HG03558 (cell line): ENCODE results near the gene TSPAN5.
A peak's percentile ranks its signal among the peaks of the same experiment; 100 is the strongest.

Experiments
- ATAC-seq: cut with Tn5 transposase; IDR thresholded peaks from one replicate; pipeline ENCODE4 v1.9.1; 2021; ENCODE audit warnings: moderate number of reproducible peaks; ENCODE audit not compliant: unreplicated experiment; ENCODE audit errors: extremely low read depth

The TSPAN5 gene

DNA sequence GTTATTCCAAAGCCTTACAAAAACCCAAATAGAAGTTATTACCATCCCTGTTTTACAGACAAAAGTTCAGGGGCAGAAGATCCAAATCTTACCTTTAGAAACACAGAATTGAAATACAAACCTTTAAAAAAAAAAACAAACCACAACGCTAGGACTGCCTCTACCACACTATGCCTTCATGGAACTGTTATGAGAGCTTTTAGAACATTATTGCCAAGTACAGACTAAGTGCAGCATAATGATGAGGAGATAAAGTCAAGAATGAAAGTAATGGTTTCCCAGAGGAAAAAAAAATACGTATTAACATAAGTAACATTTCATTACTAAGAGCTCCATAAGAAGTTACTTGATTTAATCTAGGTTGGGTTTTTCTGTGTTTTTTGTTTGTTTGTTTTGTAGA lies 34.3 kb downstream of the TSPAN5 start:
- no peak for ATAC-seq

DNA sequence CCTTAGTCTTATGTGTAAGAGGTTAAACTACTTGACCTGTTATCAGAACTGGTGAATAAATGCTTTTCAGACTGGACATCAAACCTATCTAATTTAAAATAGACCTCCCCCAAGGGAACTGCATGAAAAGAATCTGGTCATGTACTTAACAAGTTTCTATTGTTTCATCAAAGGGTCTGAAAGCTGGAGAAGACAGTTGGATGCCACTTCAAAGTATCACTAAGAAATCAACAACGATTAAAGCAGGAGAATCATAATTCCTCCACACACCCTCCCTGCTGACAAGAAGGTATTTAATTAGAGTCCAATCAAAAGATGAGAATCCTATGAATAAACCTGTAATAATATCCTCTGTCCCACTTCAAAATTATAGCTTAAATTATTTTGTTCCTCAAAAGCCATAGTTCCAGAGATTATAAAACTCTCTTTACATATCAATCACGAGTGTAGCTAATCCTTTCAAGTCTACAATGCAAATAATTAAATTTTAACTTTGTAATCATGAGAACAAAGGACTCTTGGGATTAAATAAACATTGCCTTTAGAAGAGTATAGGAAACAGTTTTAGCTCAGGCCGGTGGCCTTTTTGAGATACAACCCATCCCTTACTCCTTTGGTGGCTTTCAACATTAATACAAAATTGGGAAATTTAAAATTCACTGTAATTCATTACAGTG lies 35.1 kb downstream of the TSPAN5 start:
- ATAC-seq, result no peak

DNA sequence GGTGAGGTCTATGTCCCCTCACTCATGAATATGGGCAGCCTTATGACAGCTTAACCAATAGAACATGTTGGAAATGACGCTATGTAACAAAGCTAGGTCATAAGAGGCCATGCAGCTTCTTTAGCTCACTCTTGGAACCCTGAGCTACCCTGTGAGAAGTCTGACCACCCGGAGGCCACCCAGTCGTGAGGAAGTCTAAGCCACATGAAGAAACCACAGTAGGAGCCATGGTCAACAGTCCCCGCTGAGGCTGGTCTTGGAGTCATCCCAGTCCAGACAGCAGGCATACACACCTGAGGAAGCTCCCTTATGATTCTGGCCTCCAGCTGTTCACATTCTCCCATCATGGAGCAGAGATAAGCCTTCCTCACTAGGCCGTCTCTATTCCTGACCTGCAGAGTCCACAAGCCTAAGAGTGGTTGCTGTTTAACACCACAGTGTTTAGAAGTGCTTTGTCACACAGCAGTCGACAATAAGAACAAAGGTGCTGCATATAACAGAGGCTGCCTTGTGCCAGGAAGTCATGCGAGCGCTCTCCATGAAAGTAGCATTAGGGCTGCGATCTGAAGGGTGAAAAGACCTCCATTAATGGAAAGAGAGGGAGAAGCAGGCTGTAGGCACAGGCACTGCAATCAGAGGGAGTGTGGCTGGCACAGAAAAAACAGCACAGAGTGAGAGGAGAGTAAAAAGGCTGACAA lies 38.2 kb downstream of the TSPAN5 start:
- no peak for ATAC-seq

DNA sequence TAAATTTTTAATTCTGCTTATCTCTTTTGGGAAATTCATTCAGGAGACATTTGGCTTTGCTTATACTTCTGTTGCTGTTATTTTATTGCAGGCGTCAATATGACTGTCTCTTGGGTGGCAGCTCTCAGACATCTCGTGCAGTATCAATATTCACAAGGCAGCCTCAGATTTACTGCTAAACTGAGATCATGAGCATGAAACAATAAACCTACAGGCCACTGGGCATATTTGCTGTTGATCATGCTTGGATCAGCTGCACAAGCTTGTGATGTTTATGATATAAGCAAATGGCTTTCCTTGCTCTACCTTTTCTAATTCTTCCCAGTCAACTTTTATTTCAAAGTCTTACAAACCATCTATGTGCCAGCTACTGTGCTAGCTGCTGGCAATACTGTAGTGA lies 39.2 kb downstream of the TSPAN5 start:
- ATAC-seq, result no peak

DNA sequence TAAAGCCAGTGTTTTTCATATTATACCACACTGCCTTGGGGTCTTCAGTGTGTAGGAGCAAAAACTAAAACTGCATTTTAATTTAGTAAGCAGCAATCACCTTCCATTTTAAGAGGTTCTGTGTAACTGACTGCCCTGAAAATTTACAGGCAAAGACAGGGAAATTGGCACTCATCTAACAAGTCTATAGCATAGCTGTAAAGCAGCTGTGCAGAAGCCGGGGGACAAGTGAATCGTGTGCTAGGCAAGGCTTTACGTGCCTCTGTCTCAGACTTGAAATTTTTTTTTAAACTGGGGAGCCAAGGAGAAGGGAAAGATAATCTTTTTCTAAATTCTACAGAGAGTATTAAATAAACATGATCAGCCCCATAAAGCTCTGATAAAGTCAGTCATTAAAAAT lies 39.7 kb downstream of the TSPAN5 start:
- no peak for ATAC-seq

DNA sequence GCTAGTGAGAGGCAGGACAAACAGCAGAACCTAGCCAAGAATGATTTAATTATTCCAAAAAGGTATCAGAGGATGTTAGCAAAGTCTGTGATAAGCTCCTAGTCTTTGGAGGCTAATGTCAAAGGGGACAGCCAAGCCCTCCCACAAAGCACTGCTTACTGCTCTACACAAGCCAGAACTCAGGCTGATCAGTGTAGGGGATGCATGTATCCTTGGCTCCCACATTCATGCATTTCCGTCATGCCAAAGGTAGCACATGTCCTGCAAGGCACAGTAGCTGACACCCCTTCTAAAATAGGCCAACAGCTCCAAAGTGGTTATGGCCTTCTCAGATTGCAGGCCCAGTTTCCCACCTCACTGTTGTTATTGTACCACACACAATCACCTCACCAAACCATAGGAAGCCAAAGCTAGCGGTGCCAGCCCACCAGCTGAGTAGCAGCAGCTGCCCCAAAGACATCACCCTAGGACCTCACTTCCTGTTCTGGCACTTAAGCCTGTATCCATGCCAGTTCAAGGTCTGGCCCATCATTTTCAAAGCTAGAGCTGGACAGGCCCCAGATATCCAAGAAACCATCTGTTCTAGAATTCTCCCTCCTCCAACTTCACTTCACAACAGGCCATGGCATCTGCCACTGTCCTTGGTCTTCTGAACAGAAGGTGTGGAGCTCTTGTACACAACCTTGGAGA lies 40.9 kb downstream of the TSPAN5 start:
- ATAC-seq, result no peak

DNA sequence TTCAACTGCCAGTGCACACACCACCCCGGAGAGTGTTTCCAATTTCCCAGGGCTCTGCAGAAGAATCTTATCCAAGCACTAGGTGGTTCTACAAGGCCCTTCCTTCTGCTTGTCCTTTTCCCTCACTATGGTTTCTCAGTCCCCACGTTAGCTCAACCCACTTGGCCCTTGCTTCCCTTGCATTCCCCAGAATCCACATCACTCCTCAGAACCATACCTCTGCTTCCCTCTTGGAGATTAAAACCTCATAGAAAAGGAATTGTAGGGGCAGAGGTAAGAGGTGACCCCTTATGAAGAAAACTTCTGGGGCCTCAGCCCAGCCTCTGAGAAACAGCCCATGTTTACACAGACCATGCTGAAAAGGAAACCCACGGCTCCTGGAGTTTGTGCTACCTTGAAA lies 42.4 kb downstream of the TSPAN5 start:
- no peak for ATAC-seq

DNA sequence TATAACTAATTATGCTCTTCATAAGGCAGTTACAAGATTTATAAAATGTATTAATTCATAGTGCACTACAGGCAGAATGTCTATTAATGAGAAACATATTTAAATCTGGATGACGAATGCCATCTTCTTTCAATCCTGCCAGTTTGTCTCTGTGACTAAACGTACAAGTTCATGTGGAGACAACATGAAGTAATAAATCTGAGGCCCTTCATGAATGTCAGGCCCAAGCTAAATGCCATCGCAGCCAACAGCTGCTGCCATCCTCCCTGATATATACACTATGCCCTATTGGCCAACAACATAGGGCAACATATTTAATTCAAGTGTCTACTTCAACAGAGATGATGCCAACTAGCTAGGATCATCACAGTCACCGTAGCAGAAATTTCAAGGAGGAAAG lies 43.7 kb downstream of the TSPAN5 start:
- ATAC-seq, result no peak

DNA sequence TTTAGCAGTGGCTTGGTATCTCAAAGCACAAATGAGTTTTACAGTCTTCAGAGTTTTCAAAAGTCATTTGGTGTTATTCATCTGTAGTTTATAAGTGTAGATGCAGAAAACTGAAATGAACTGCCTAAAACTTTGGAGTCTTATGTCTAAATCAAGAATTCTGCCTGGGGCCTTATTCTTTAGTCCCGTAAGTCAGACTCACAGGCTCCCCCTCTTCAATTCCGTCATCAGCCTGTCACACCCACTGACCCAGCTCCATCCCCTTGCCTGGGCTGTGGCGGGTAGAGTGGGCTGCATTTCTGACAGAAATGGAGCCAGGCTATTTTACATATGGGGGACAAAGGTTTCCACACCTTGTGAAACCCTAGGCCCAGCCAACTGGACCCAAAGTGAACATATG lies 44.3 kb downstream of the TSPAN5 start:
- ATAC-seq, result no peak

DNA sequence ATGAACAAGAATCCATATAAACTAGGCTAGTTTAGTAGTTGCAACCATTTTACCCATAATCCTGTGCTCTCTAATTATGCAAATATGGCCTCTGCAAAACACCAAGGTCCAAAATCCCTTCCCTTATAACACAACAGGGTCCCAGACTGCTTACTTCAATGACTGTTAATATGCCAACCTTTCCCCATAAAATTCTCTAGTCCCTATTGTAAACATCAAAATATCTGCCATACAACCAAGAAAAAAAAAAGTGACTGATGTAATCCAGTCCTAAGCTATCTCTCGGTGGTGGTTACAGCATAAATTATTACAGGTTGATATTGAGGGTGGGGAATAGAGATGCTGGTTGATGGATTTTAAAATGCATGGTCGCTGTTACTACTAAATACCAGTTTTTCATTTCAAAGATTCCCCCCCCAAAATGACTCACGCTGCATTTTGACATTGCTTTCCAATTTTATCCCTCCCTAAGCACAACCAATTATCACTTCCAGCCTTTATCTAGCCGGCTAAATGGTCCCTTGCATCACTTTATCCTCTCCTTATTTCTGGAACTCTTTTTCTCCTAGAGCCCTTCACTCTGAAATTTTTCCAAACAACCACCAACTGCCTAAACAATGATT lies 44.8 kb downstream of the TSPAN5 start:
- no peak for ATAC-seq

DNA sequence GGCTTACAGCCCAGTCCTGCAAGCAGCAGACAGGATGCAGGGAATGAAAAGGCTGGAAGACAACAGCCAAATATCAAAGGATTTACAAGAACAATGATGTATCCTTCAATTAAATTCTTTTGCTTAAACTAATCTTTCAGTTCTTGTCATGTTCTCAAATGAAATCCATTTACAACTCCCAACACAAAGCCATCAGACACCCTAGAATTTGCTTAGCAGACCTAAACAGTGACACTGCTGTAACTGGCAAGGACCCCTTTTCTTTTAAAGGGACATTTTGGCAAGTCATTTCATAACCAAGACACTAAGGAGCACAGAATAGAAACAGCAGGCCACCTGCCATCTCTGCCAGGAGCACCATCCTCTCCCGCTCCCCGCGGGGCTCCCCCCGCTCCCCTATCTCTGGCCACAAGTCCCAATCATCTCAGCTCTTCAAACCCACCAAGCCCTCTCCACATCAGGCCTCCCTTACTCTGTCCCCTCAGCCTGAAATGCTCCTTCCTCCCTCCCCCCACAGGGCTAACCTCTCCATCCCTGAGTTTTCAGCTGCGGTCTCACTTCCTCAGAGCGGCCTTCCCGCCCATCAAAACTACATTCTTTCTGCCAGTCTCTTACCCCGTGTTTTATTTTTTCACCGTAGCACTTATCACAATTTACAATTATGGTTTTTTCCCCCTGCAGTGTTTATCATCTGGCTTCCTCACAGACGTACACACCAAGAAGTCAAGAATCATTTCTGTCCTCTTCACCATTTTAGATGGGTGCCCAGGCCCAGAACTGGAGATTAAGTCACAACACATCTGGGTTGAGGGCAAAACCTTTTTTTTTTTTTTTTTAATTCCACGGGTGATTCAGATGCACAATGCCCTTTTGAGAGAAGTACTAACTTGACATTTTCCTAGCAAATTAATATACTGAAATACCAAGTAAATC lies 45.8 kb downstream of the TSPAN5 start:
- peak; percentile 74 for ATAC-seq

DNA sequence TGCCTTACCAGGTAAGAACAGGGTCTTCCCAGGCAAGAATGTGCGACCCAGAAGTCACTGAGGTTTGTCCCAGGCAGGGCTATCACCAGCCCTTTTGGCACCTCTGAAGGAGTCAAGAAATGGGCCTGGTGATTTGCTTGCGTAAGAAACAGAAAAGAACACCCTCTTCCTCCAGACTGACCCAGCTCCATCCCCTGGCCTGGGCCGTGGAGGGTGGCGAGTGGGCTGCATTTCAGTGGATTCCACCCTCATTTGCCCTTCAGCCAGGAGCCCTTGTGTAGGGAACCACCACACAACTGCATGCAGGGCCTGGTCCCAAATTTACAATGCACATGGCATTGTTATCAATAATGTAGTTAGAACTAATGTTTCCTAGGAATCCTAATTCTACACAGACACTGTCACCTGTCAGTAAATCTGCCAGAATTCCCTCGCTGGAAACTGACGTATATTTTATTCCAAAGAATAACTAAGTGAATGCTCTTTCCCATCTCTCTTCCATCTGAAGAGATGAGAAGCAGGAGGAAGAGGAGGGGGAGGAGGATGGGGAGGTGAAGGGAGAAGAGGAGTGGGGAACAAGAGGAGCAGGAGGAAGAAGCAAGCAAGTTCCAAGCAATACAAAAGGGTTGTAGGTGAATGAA lies 46.6 kb downstream of the TSPAN5 start:
- ATAC-seq, result no peak

DNA sequence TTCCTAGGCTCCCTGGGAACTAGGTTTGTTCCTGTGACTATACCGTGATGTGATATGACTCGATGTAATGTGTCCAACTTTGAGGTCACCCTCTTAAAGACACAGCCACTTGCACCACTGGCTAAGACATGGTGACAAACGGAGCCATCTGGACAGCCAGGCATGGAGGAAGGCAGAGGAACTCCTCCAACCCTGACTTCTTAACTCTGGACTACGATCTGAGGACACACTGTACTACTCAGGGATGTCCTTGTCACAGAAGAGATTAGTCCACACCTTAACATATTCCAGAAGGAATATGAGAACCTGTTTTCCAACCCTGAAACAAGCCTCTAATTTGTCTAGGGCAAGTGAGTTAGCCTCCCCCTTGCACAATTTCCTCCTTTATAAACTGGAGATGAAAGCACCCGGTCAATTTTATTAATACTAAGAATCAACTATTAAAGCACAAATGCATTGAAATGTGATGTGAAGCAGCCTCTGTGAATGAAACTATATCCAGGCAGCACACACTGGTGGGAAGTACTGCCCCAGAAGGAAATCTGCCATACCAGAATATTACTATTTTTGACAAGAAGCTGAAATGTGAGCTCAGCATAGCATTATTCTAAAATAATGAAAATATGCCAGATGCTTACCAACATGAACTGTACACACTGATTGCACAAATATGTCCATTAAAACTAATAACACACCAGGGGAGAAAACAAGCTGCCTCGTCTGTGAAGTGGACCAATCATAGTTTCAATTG lies 47.3 kb downstream of the TSPAN5 start:
- no peak for ATAC-seq

DNA sequence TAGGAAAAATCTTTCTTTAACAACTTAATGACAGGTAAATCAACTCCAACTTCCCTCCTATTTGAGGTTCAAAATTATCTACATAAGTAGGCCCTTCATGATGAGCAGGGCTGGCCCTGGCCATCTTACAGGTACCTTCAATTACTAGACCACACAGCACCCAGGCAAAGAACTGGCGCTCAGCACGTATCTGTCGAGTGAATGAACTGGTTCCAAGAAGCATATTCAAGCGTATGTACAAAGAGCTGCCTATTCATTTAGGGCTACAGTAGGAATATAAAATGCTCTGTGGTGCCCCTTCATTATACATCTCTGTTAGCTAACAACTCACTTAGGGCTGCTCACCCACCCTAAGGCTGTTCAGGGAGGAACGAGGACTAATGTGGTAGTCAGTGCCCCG lies 48.0 kb downstream of the TSPAN5 start:
- no peak for ATAC-seq

DNA sequence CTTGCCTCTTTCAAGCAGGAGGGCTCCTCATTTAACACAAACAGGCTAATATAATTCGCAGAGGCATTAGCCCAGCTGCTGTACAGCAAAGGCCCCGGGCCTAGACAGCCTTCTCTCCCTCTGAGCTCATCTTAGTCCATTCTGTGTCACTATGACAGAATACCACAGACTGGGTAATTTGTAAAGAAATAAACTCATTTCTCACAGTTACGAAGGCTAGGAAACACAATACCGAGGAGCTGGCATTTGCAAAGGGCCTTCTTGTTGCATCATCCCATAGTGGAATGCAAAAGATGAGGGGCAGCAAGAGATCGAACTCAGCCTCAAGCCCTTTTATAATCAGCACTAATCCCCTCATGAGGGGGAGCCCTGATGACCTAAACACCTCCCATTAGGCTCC lies 48.5 kb downstream of the TSPAN5 start:
- no peak for ATAC-seq

DNA sequence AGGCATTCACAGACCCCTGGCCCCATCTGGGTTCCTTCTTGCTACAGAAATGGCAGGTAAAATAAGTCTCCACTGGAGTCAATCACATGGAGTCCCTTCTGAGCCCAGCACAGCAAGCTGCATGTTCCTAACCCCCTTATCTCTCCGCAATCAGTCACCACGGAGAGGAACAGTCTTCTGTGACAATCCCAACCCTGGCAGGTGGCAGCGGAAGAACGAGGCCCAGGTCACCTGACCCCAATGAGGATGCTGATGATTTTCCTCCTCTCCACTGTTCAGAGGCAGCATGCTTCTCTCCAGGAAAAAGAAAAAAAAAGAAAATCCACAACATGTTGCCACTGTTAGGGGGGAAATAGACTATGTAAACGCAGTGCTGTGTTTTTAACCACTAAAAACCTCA lies 50.1 kb downstream of the TSPAN5 start:
- ATAC-seq, result no peak

DNA sequence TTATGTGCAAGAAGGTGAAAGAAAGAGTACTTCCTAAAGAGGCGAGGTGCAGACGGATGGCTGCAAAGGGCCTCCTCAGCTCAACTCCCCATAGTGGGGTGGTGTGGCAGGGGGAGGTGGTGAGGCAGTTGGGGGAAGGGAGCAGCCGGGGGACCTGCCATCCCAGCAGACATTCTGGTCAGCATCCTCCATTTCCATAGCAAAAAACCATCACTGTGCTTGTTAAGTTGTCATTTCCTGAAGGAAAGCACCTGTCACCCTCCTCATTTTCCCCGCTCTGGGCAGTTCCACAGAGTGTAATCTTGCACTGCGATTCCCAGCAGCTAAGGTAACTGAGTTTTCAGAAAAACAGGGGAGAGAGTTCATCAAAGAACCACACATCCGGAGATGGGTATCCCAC lies 51.5 kb downstream of the TSPAN5 start:
- ATAC-seq, result no peak

DNA sequence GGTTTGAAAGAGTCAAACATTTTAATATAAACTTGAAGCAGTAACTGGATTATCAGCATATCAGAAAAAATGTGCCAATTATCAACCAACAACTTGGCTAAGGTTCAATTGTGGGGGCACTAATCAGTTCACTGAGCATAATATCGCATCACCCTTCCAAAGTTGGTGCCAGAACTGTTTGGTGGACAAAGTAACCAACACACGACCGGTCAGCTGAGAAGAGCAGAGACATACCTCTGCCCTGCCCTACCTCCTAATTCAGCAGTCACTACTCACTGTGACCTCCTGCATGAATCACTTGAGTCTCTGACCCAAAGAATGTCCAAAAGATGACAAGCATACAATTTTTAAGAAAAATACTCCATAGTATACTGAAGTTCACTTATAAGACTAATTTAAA lies 53.2 kb downstream of the TSPAN5 start:
- no peak for ATAC-seq

DNA sequence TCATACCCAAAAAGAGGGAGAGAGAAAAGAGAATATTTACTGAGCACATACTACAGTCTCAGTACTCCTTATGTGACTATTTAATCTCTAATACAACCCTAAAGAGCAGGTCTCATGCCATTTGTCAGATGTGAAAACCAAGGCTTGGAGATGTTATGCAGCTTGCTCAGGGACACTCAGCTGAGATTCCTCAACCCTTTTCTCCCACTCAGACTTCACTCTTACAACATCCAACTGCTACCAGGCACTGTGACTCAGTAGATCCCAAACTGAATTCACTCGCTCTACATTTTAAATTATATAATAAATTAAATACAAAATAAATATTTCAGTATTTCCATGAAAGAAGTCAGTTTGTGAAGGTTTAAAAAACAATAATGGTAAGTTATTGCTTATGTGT lies 53.7 kb downstream of the TSPAN5 start:
- ATAC-seq, result no peak
